NCI-H2081 (cell line): ENCODE data around the gene DACH1.
A peak's percentile ranks its signal among the peaks of the same experiment; 100 is the strongest.
"Not testable (repeated sequence)": the region's sequence is repeated elsewhere in the genome, so short reads cannot be mapped to it uniquely, and the experiment has no call there.

ENCODE experiments used
- DNase-seq, 2 experiments: peaks; one replicate each; lab custom pipeline; 2025; lab: John Stamatoyannopoulos, UW

The DACH1 gene

DNA sequence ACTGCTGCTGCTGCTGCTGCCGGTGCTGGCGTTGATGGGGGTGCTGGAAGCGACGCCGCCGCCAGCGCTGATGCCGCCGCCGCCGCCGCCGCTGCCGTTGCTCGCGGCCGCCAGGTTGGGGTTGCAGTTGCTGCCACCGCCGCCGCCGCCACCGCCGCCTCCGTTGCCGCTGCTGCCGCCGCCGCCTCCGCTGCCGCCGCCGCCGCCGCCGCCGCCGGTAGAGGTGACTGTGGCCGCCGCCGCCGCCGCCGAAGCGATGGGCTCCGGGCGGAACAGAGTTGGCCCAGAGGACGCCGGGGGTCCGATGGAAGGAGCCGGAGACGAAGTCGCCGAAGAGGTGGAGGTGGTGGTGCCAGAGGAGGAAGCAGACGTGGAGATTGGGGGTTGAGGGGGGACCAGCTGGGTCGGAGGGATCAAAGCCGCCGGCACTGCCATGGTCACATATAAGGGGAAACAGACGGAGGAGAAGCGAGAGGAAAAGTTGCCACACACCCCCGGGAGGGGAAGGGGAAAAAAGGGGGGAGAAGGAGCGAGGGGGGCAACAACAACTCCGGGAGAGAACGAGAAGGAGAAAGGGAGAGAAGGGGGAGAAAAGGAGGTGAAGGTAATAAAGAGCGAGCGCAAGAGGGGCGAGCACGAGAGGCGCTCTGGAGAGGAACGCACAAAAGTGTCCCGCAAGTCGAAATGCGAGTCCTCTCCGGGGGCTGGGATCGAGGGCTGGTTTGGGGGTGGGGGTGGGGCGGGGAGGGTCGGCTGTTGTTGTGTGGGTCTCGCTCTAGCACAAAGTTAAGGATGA lies 471 bp downstream of the DACH1 start:
- peak; percentile 18 to 32 for DNase-seq

DNA sequence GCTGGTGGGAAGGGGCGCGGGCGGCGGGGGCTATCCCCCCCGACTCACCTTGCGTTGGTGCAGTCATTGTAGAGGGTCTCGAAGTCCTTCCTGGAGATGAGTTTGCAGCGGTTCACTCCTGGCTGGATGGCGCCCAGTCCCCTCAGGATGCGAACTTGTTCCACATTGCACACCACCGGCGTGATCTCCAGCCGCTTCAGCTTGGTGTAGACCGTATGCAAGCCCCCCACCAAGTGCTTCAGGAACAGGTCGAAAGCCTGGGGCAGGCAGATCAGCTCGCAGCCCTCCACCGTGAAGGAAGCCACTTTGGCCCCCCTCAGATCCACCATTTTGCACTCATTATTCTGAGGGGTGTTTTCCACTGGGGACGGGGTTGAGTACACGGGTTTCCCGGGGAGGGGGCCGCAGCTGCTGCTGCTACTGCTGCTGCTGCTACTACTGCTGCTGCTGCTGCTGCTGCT lies 1.1 kb downstream of the DACH1 start:
- no peak for DNase-seq

DNA sequence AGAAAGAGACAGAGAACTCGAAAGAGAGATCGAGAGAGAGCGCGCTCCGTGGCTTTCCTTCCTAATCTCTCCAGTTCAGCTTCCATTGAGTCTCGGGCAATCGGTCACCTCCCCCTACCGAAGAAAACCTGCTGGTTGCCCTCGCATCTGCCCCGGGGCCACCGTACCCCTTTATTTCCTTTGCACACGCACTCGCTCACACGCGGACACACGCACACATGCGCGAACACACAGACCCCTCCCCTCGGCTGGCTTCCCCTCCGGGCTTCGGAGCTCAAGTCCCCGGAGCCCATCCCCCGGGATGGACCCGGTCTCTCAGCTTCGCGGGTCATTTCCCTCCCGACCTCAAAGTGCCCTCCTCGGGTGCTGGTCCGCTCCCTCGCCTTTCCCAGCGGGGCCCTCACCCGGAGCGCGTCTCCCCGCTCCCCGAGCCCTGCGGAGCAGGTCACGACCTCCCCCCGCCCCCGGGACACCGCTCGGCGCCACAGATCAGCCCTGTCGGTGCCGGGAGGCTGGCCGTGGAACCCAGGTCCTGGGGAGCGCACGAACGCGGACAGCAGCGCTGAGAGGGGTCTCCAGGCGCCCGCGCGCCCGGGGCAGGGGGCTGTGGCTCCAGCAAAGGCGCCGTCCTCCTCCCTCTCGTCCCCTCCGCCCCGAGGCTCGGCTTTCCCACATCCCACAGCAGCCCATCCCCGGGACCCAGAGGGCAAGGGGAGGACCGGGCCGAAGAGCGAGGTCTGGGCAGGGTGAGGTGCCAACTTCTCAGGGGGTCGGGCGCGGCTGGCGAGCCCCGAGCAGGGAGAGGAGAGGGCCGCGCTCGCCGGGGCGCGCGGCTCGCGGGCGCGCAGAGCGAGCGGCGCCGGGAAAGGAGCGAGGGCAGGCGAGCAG lies 1.8 kb downstream of the DACH1 start:
- DNase-seq: peak; percentile 17 to 50

DNA sequence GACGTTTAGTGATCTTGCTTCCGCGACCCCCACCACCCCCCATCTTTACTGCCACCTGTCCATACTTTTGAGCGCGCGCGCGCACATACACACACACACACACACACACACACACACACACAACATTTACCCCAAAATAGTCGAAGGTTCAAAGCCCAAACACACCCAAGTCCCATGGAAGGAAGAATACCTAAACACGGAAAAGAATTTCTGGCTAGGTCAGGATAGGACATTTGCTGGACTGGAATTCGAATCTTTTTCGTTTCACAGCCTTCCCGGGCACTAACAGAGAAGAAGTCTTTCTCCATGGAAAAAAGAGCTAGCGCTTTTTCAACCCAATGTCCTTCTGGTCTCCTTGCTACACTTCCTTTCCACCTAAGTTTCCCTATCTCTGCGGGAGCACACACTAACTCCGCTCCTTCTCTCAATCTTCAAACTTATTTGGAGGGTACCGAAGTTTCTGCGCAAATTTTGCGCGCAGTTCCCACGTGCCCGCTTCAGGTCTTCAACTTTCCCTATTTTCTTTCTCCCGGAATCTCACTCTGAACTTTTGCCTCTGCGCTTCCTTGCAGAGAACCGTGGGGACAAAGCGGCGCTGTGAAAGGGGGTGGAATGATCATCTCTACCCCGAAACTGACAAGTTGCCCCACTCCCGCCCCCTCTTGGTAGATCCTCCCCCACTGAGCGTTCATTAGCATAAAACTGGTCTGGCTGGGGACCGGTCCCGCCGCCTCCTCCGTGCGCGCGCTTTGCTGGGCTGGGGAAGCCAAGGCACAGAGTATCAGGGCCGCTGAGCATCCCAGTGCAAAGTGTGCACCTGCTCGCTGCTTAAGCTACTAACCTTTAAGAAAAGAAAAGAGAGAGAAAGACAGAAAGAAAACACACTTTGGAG lies 2.7 kb downstream of the DACH1 start:
- peak; percentile 10 to 45 for DNase-seq

DNA sequence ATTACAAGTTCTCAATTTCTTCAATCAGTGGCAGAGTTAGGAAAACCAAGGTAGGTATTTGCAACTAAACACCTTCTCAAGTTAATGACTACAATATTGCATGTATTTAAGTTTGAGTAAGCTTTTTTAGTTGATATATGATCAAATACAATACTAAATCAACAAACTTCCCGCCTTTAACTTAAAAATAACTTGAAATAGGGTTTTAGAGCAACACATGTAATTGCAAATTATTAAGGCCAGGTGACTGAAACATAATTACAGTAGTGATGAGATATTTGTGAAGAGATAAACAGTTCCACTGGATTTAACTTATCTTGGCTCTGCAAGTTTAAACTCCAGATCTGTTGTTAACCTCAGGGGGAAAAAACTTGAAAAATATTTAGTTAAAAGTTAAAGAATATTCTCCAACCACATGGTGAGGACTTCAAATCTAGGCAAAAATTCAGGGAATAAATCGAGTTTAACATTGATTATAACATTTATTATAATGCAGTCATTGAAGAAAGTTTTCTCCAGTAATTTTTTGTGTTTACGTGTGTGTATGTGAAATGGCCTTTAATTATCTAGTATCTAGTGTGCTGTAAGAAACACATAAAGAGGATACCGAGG lies 3.6 kb downstream of the DACH1 start:
- no peak for DNase-seq

DNA sequence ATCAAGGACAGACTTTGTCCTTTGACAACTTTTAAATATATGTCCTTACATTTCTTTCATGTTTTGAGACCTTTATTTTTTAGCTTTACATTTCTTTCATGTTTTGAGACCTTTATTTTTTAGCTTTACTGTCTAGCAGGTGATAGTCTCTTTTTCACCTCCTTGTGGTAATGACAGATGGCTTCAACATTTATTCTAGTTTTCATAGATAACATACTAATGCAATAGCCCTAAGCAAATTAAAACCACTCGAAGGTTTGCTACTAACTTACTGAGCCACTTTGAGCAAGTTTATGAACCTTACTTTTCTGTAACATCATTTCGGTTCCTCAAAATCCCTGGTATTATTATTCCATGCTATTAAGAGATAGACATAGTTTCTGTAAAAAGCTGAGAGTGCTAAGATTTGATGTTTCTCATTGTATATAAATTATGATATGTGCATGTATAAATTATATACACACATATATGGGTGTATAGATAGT lies 4.5 kb downstream of the DACH1 start:
- no peak for DNase-seq

DNA sequence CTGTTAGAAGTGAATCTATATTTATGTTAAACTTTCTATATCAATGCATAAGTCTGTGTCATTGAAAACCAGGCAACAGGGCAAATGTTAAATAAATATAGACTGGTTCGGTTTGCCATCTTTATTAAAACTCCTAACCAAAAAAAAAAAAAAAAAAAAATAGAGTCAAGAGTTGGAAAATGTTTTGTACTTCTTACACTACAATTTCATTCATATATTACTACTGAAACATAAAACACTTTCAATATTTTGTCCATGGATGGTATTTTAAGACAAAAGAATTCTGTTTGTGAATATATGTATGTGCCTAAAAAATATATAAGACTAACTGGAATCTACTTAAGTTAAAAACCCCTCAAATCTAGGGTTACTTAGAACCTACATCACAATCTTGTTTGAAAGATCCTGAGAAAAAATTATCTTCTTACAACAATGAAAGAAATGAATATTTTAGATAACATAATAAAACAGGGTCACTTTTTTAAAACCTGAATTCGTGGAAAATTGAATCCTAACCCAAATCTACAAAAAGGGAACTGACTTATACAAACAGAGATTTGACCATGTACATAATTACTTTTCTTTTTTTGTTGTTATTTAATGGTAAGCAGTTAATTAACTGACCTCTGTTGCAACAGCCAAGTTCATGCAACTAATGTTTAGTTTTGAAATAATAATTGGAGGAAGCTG lies 5.1 kb downstream of the DACH1 start:
- DNase-seq: no peak

DNA sequence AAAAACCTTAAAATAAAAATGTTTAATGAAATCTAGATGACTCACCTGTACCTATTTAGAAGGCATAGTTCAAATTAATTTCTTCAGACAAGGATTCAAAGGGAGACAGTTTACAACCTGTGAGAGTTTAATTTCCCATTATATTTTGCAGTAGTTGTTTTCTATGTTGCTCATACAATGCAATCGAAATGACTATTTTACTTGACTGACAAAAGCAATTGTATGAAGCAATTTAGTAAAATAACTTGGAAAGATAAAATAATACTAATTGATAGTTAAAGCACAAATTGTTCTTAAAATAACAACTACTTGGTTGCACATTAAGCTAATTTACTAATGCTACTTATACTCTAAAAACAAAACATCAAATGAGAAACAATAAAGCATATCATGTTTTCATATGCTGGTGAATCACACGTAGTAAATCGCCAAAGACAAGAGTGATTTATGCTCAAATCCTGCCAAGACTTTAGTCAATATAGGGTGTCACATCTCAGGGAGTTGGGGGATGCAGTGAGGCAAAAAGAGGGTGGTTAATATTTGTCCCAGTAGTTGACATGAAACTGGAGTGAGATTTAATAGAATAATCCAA lies 6.4 kb downstream of the DACH1 start:
- peak in 1 of 2 experiments; percentile 19 for DNase-seq

DNA sequence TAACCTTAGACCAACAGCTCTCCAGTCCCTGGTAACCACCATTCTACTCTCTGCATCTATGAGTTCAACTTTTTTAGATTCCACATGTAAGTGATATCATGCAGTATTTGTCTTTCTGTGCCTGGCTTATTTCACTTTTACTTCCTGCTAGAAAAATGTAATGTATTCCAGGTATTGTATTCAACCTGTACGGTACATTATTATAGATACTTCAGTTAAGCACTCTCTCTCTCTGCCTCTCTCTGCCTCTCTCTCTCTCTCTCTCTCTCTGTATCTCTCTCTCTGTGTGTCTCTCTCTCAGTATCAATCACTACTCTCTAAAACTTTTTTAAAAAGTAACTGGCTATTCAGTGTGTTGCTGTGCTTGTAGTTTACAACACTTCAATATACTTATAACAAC lies 8.4 kb downstream of the DACH1 start:
- DNase-seq: no peak

DNA sequence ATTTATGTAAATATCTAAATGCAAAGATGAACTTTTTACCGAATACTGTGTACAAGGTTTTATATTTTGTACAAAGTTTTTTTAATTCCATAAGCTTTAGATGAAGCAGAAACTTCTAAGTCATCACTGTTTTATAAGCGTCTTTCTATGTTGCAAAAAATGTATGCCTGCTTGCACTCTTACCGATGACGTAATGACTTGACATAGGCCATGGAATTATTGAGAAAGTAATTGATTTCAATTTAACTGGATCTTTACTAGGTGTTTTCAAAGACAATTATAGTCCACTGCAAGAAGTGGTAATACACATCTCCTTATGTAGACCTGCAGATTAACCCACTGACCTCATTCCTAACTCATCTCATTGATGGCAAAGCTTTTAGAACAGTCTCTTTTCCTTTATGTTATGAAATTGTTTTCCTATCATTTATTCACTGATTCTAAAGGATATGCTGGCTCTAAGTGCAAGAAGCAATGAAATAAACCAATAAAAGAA lies 10.4 kb downstream of the DACH1 start:
- DNase-seq: no peak

DNA sequence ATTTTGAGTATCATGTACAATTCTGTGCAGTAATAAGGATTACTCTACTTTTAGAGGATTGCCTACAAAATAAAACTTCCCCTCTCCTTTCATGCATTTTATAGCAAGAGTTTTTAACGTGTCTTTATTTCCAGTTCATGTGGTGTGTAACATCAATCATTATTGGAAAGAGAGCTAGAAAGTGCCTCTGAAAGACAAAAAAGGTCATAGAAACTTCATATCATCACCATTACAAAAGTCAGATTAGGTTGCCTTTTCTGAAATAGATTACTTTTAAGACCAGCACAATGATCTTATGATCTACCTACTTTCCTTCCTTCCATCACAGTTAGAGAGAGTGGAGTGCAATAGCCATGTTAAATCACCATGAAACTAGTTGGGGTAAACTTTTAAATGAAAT lies 12.6 kb downstream of the DACH1 start:
- DNase-seq: no peak

DNA sequence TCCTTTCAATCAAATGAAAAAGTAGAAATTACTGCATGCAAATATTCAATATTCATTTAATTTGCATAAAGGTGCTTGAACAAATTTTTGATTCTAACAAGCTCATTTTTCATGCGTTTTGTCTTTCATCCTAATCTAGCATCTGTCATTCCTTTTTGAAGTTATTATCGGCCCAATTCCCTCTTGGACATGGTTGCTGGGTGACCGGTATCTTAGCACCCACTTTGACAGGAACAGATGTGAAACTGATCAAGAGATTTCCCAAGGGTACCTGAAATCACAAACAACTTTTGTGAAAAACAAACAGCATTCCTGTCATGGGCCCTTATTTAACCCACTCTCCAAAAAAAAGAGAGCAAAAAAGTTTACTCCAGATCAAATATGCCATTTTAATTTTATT lies 13.3 kb downstream of the DACH1 start:
- DNase-seq: no peak

DNA sequence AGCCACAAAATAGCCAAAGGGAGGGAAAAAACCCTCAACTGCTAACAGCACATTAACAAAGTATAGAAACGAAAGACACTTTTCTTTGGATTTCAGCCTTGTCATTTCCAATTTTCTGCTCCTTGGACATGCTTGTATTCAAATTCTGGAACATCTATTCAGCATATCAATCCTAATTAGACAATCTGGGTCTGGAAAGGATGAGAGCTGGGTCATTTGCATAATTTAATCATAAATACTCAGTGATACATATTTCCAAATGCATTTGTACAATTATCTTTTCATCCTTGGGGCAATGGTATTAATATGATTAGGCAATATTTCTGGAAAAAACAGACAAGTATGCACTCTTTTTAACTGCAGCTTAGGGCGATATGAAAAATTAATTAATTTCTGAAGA lies 14.3 kb downstream of the DACH1 start:
- DNase-seq: no peak

DNA sequence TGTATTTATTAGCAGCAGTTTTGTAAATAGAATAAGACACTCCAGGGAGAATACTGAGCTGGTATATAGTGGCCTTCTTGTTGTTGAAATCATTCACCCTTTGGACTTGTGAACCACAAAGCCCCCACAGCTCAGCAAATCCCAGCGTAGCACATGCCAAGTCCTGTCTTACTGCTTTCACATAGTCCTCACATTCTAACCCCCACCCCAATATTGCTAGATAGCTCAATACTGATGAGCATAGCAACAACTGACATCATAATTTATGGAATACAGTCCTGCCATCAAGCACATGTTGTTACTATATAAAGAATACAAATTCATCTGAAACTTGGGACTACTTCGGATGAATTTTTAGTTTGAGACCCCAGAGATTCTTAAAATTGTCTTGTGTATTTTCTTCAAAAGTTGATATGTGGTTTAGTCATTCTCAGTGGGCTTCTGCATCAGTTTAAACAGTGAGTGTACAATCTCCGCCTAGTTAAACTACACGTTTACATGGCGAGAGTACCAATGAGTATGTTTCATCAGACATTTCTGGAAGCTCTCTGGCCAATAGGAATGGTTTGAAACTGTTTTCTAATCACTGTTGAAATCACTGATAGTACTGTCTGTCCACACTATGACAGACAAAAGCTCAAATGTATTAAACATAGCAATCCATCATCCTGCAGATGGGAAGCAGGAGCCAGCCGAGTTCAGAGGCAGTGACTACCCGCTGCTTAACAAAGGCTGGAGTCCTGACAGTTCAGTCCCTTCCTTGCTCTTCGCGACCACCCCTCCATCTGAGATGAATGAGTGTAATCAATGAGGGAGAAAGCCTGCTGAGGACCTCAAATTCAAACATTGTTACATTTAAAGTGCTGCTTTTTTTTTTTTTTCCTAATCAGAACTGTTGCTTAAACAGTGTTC lies 15.2 kb downstream of the DACH1 start:
- no peak for DNase-seq

DNA sequence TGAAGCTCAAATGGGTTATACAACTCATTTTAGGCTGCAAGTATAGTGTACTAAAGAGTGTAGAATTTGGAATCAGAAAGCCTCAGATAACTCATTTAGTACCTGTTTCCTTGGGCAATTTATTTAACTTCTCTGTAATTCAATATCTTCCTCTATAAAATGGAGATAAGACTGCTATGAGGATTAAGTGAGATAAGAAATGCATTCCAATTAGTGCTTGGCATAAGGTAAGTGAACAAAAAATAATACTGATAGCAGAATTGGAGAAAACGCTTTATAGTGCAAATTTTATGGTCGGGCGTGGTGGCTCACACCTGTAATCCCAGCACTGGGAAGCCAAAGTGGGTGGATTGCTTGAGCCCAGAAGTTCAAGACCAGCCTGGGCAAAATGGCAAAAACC lies 25.0 kb downstream of the DACH1 start:
- DNase-seq: no peak

DNA sequence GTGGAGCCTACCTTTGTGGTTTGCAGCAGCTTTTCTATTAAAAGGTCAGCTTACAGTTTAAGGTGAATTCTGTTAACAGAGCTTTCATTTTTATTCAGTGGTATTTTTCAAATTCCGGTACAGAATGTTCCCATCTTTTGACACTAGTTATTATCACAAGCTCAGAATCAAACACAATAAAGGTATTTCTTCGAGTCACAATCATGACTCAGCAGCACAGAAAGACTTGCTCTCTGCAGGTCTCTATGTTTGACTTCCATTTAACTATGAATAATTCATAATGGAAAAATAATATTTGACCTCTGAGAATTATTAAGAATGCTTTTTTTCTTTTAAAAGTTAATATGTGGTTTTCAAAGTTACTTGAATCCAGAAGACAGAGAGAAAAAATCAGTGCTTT lies 28.2 kb downstream of the DACH1 start:
- no peak for DNase-seq

DNA sequence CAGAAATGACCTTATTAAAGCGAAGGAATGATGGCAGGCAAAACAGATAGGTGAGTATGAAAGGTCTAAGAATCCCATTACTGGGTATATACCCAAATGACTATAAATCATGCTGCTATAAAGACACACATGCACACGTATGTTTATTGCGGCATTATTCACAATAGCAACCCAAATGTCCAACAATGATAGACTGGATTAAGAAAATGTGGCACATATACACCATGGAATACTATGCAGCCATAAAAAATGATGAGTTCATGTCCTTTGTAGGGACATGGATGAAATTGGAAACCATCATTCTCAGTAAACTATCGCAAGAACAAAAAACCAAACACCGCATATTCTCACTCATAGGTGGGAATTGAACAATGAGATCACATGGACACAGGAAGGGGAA lies 29.4 kb downstream of the DACH1 start:
- DNase-seq: not testable (repeated sequence)

DNA sequence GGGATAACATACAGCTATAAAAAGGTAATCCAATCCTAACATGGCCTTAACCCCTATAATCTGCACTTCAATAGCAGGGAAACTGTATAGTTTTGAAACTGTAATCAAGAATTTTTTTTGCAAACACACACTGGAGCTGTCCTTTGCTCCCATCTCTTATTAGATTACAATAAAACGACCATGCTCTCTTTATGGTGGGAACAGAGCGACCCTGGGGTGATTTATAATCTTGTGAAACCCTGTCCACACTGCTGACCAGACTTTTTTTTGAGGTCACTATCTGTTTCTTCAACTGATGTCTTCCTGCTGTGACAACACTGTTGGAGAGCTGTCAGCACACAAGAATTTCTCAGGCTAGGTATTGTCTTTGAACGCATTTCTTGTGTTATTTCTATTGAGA lies 35.3 kb downstream of the DACH1 start:
- DNase-seq: no peak

DNA sequence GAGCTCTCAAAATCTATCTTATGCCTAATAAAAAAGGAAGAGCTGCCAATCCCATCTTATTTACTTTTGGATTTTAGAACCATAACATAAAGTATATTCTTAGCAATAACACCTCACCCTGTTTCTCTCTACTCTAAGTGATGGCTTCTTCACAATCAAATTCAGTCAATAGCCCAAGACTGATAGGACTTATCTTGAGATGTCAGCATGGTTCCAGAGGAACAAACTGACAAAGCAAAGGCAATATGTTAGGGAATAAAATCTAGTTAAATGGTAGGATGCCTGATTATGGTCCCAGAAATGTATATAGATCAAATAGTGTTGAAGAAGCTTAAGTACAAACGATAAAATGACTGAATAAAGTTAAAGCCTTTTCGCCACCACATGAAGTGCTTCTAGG lies 36.3 kb downstream of the DACH1 start:
- no peak for DNase-seq
